ENCODE data around the gene LMX1B.
A peak's percentile ranks its signal among the peaks of the same experiment; 100 is the strongest.

Gene LMX1B

DNA sequence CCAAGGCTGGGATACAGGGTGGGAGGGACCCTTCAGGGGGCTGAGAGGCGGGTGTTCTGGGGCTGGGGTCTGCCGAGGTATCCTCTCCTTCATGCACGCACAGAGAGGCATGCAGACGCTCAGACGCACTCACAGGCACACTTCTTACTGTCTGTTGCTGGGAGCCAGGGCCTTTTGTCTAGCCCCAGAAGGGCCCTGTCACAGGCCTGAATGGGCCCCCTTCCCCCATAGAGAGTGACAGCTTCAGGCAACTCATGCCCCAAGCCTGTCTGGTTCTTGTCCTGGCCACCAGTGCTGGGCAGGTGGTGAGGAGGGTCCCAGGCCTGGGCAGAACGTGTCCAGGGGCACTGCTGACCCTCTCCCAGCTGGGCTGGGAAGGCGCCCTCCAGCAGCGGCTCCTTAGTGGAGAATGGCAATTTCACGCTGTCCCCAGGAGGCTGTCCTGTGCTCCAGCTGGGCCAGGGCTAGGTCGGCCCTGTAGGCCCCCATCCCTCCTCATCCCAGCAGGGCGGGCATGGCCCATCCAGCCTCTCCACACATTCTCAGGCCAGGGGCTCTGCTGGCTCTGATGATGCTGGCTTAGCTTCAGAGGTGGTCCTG, 45.3 kb downstream of the LMX1B start:
- DNase-seq (ENCODE audit: low read depth), result no peak

- no peak for DNase-seq (ENCODE audit: low read depth)
Observed at GRCh38 chr9:126661122-126661520, 47.4 kb downstream of the LMX1B start.

- DNase-seq (ENCODE audit: low read depth), result peak; percentile 9
Observed at GRCh38 chr9:126661521-126662251, 48.0 kb downstream of the LMX1B start.

DNA sequence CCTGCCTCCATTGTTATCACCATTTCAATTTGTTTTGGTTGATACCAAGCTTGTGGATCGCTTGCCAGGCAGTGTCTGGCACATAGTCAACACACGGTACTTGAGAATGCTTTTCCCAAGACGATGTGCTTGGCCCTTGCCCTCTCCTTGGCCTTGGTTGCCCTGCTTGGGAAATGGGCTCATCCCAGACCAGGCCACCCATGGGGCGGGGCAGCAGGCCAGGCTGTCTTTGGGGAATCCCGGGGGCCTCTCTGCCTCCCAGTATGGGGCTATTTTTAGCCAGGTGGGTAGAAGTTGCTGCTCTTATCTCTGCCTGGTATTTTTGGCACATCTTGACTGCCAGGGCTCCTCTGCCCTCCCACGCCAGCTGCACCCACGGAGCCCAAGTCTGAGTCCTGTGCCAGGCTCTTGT, 49.9 kb downstream of the LMX1B start:
- DNase-seq (ENCODE audit: low read depth), result peak; percentile 5

- DNase-seq (ENCODE audit: low read depth), result no peak
Observed at GRCh38 chr9:126664900-126665643, 51.3 kb downstream of the LMX1B start.

GRCh38 chr9:126665644-126666035, 51.9 kb downstream of the LMX1B start:
- DNase-seq (ENCODE audit: low read depth), result no peak

- no peak for DNase-seq (ENCODE audit: low read depth)
Observed at GRCh38 chr9:126666155-126666803, 52.6 kb downstream of the LMX1B start.

DNA sequence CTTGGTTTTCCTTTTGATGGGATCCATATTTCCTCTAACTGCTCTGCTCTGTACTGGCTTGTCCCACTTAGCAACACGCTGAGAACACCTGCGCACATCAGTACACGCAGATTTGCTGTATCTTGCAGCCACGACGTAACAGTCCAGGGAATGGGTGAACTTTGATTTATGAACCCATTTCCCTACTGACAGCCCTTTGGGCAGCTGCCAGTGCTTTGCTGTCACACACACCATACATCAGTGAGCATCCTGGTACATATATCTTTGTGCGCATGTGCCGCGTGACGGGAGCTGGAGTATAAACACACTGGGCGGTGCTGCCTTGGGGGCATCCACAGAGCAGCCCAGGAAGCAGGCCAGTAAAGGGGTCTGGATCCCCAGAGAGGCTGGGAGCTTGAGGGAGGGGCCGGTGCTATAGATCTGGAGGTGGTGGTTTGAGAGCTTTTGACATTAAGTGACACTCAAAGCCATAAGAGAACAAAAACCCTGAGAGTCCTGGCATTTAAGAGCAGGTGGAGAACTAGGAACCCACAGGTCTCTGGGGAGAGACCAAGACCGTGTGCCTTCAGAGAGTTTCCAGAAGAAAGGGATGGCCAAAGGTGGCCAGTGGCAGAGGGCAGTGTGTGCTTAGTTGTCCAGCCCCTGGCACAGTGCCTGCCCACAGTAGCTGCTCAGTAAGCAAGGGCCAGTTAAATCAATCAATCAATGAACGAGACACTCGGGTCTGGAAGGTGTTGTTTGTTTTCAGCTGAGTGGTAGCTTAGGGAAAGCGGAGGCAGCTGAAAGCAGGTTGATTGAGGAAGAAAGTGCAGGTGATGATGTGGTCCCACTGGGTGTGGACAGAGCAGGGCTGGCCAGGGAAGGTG, 53.7 kb downstream of the LMX1B start:
- DNase-seq (ENCODE audit: low read depth), result no peak

DNA sequence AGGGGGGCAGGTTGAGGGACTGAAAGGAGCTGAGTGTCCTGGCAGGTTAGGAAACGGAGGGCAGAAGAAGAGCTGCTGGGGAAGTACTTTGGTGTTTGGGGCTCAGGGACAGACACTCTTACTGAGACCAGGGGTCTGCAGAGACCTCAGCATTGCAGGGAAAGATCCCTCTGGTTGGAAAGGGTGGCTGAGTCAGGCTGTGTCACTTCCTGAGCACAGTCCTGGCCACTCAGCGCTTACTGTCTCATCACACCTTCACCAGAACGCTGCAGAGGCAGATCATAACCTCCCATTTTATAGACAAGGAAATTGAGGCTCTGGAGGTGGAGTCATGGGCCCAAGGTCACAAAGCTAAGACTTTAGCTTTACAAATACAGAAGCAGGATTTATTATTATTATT, 54.3 kb downstream of the LMX1B start:
- no peak for DNase-seq (ENCODE audit: low read depth)

DNA sequence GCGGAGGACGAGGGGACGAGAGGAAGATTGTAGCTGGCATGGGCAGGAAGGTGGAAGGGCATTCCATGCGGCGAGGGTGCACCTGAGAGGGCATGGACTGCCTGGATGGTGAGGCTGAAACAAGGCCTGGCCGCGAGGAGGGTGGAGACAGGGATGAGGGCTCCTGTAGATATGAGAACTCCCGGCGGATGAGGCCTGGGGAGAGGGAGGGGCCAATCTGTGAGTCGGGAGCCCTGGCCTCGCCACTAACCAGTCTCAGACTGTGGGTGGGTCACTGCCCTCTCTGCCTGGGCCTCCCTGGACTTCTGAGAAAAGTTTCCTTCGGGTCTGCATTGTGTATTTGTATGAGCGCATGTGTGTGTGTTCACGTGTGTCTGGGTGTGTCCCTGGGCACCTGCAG, 55.4 kb downstream of the LMX1B start:
- DNase-seq (ENCODE audit: low read depth), result no peak

DNA sequence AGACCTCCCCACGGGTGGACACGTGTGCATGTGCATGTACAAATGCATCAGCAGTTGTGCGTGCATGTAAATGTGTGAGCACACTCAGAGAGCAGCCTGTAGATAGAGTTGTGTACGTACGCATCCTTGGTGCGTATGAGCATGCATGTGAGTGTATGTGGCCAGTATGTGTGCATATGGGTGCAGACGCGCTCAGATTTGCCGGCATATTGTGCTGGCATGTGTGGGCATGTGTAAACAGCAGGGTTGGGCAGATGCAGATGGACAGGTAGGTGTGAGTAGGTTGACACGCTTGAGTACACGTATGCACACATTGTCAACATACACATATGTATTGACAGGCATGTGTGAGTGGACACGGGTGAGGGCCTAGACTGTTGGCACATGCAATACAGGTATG, 56.5 kb downstream of the LMX1B start:
- no peak for DNase-seq (ENCODE audit: low read depth)

- DNase-seq (ENCODE audit: low read depth), result no peak
Observed at GRCh38 chr9:126671381-126671831, 57.7 kb downstream of the LMX1B start.

DNA sequence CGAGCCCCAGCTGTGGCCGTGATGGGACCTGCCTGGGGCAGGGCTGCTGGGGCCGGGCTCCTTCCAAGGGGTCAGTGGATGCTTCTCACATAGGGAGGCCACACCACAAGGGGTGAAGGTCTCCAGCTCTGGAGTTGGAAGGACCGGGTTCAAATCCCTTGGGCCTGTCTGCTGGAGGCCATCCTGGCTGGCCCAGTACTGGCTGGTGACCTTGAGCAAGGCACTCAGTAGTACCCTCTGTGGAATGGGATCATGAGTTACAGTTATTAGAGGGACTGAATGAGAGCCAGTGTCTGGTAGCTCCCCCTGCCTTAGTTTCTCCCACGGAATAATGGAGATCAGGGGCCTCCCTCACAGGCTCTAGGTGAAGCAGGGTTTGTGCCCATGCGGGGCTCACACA, 58.3 kb downstream of the LMX1B start:
- no peak for DNase-seq (ENCODE audit: low read depth)

DNA sequence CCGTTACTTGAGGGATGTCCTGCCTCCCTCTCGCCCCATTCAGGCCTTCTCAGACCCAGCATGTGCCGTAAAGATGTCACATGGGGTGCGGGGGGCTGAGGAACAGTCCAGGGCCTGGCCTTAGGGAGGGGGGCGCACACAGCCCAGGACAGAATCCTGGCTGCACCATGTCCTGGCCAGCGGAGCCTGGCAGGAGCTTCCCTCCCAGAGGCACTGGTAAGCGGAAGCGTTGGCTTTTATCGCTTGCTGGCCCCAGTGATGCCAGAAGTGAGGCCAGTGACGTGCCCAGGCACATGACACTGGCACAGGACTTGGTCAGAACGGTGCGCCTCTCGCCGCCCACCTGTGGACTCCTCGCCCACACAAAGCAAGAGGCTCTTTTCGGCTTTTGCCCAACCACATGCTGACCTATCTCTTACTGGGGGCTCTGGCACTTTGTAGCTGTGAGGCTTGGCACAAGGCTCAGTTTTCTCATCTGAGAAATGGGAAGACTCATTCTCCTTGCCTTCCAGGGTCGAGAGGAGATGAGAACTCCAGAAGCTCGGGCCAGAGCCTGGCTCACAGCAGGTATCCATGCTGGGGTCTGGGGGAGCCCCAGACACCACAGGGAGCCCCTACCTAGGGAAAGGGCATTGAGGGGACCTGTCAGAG, 59.0 kb downstream of the LMX1B start:
- no peak for DNase-seq (ENCODE audit: low read depth)

DNA sequence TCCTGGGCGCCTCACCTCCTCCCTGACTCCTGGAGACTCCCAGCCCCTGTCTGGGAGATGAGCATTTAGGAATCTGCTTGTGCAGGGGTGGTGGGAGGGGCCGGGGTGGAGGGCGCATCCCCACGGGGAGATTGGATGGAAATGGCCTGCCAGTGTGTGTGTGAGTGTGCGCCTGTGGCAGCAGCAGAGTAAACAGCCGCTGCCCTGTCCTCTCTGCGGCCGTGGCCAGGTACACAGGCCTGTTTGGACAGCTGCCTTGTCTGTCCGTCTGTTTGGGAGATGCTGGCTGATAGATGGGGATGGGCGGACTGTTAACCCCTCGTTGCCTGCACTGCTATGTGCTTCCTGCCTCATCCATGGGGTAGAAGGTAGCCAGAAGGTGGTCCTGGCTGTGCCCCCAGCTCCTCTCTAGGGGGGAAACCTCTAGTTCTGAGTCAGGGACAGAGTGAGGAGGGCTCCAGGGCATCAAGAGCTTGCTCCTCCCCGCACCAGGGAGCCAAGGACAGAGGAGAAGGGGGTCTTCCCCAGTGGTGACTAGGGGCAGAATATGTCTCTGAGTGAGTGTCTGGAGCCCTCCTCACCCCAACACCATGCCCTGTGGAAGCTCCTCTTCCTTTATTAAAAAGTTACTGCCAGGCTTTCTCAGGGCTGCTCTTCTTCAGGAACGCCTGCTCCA, 60.1 kb downstream of the LMX1B start:
- peak; percentile 7 for DNase-seq (ENCODE audit: low read depth)

- no peak for DNase-seq (ENCODE audit: low read depth)
Observed at GRCh38 chr9:126674365-126675146, 60.8 kb downstream of the LMX1B start.

GRCh38 chr9:126675147-126675467, 61.4 kb downstream of the LMX1B start:
- no peak for DNase-seq (ENCODE audit: low read depth)

GRCh38 chr9:126676102-126676684, 62.5 kb downstream of the LMX1B start:
- DNase-seq (ENCODE audit: low read depth), result no peak

GRCh38 chr9:126676685-126677143, 63.0 kb downstream of the LMX1B start:
- no peak for DNase-seq (ENCODE audit: low read depth)

Data from amniotic epithelial cell (primary cell).